K562 (cell line): ENCODE results near the gene CD6. TPM values are rescaled to one million over a fixed set of nuclear protein-coding genes. Genes with fewer than 3 reads are reported as not detected.

ENCODE experiments used
- ATAC-seq: fragments of 200-7000 bp; cut with Tn5 transposase; 3 replicates; pipeline ENCODE4 v1.9.1; 2020; ENCODE audit warnings: moderate library complexity
- BruUV-seq: library from RNA; stranded (reverse); fragments of 400-500 nt; replicated peaks from 2 replicates; lab custom pipeline; 2021; lab: Mats Ljungman, UMichigan
- CTCF ChIA-PET: fragments of 300-600 bp; formaldehyde crosslinking; extraction: SDS; loops from one replicate; lab custom pipeline; 2021; ENCODE audit warnings: low intra/inter-chr PET ratio; lab: Yijun Ruan, JAX
- POLR2A ChIA-PET: fragments of 300-600, 350-650 bp; sonication (Branson Sonifier 250); formaldehyde crosslinking; extraction: SDS; loops from one replicate; lab custom pipeline; 2021; ENCODE audit warnings: antibody characterized with exemption, inconsistent platforms; lab: Yijun Ruan, JAX
- DNase-seq, 4 experiments: peaks; one replicate each; pipeline versions ENCODE4 v3.0.0 to v3.0.0-alpha.2; 2011 to 2018; ENCODE audit warnings: low spot score in 3 of 4, mixed read lengths in 3 of 4; ENCODE audit errors: extremely low read depth in 1 of 4
- FAIRE-seq: peaks from 2 replicates; lab custom pipeline; 2011; peaks lifted over from hg19 to GRCh38; lab: Jason Lieb, UNC
- H2AFZ ChIP-seq: 2 replicates; pipeline ENCODE4 v1.6.0; 2011; ENCODE audit warnings: low read depth, low read length, control low read depth, inconsistent platforms
- H3K27ac ChIP-seq: fragments of 200-600 bp; 3 replicates; pipeline ENCODE4 v1.8.0; 2011; ENCODE audit warnings: low read depth, mild to moderate bottlenecking, control low read depth, inconsistent platforms, low read length, moderate library complexity, mixed read lengths; ENCODE audit errors: extremely low read depth
- H3K27me3 ChIP-seq, 2 experiments: fragments of 300-600 bp in 1 of 2; 2 replicates in 1 of 2; 3 replicates in 1 of 2; pipeline versions ENCODE4 v1.6.0 to v1.8.0; 2011; ENCODE audit warnings: inconsistent platforms in 2 of 2, low read length in 2 of 2, mild to moderate bottlenecking in 1 of 2, mixed read lengths in 1 of 2, moderate library complexity in 1 of 2; ENCODE audit not compliant: control insufficient read depth in 2 of 2, insufficient read depth in 2 of 2
- H3K36me3 ChIP-seq: fragments of 300-600 bp; 3 replicates; pipeline ENCODE4 v1.8.0; 2011; ENCODE audit warnings: mild to moderate bottlenecking, low read length, inconsistent platforms; ENCODE audit not compliant: control insufficient read depth, insufficient read depth
- H3K4me1 ChIP-seq, 2 experiments: fragments of 200-600 bp in 1 of 2; replicated peaks in 1 of 2; 2 replicates in 1 of 2; 3 replicates in 1 of 2; pipeline versions ENCODE4 v1.5.1 to v1.8.0; 2011; ENCODE audit warnings: inconsistent platforms in 2 of 2, low read length in 2 of 2, mild to moderate bottlenecking in 1 of 2, mixed read lengths in 1 of 2, moderate library complexity in 1 of 2; ENCODE audit not compliant: control insufficient read depth in 2 of 2, insufficient read depth in 2 of 2
- H3K4me2 ChIP-seq: 2 replicates; pipeline ENCODE4 v1.6.1; 2011; ENCODE audit warnings: low read length, control low read depth, inconsistent platforms, mixed read lengths; ENCODE audit not compliant: insufficient read depth
- H3K4me3 ChIP-seq: fragments of 200-600 bp; sonication (generic), shearing (Covaris generic); 2 replicates; pipeline ENCODE4 v1.5.1; 2016; ENCODE audit warnings: control low read depth, inconsistent platforms
- H3K79me2 ChIP-seq: fragments of 200-600 bp; 3 replicates; pipeline ENCODE4 v1.8.0; 2011; ENCODE audit warnings: low read length, inconsistent platforms; ENCODE audit not compliant: control insufficient read depth, insufficient read depth
- H3K9ac ChIP-seq, 2 experiments: 2 replicates each; pipeline versions ENCODE4 v1.6.0 to v1.6.1; 2011; ENCODE audit warnings: low read depth in 2 of 2, low read length in 2 of 2, control low read depth in 1 of 2, inconsistent platforms in 1 of 2, mild to moderate bottlenecking in 1 of 2, mixed read lengths in 1 of 2; ENCODE audit not compliant: insufficient read depth in 1 of 2
- H3K9me1 ChIP-seq: one replicate; pipeline ENCODE4 v1.6.0; 2011; ENCODE audit warnings: inconsistent platforms, mild to moderate bottlenecking, low read length, moderate library complexity; ENCODE audit not compliant: control insufficient read depth, insufficient read depth
- H3K9me3 ChIP-seq: replicated peaks from 2 replicates; pipeline ENCODE4 v1.5.1; 2011; ENCODE audit warnings: low read depth, low read length, inconsistent platforms; ENCODE audit not compliant: control insufficient read depth, insufficient read depth
- H4K20me1 ChIP-seq: replicated peaks from 2 replicates; pipeline ENCODE4 v1.6.1; 2011; ENCODE audit warnings: low read length, inconsistent platforms, mixed read lengths; ENCODE audit not compliant: control insufficient read depth, insufficient read depth
- NCOA1 ChIP-seq: fragments of 450-650 bp; IDR thresholded peaks from 2 replicates; pipeline ENCODE4 v1.6.1; 2016; ENCODE audit warnings: low read depth
- NFE2L1 ChIP-seq: fragments of 450-650 bp; IDR thresholded peaks from 2 replicates; pipeline ENCODE4 v1.6.1; 2016; ENCODE audit warnings: missing genetic modification characterization, low read depth, mild to moderate bottlenecking, missing compliant biosample characterization, moderate library complexity, borderline replicate concordance
- RBM22 ChIP-seq: fragments of 200-400 bp; formaldehyde crosslinking; IDR thresholded peaks from 2 replicates; pipeline ENCODE4 v1.6.1; 2018; ENCODE audit warnings: low read length, low read depth; ENCODE audit not compliant: poor library complexity, severe bottlenecking
- SOX6 ChIP-seq: fragments of 450-650 bp; IDR thresholded peaks from 2 replicates; pipeline ENCODE4 v1.6.1; 2014; ENCODE audit warnings: mild to moderate bottlenecking
- TARDBP ChIP-seq: fragments of 450-650 bp; IDR thresholded peaks from 2 replicates; pipeline ENCODE4 v1.6.1; 2016
- WGBS: fragments of 100-300 bp; shearing (Covaris generic); methylation state at CpG from one replicate; pipeline ENCODE4 v1.1.6; 2016; ENCODE audit warnings: low coverage, mixed read lengths; ENCODE audit not compliant: insufficient coverage; ENCODE audit errors: missing lambda C conversion rate; 5-methylcytosine and 5-hydroxymethylcytosine counted together
- in situ Hi-C: fragments of 300-500 bp; cut with MboI; formaldehyde crosslinking; loops from 4 replicates; pipeline ENCODE4 v1.15.0; 2018; ENCODE audit warnings: inconsistent platforms, mixed read lengths
- intact Hi-C: fragments of 100-400 bp; cut with micrococcal nuclease; formaldehyde crosslinking; loops from 2 replicates; pipeline ENCODE4 v1.14.2; 2022
- polyA plus RNA-seq, 8 experiments: library from polyadenylated mRNA; depleted of rRNA in 4 of 8; stranded (reverse) in 5 of 8; unstranded in 3 of 8; fragments of >200 nt; fragmentation: Nextera tagmentation in 2 of 8; fragmentation: Illumina TruSeq in 1 of 8; extraction: Ambion mirVana in 2 of 8; extraction: Trizol in 1 of 8; gene quantifications; 2 replicates each; pipeline versions ENCODE4 v1.2.1 to v1.2.3, GENCODE V29; 2011 to 2014; ENCODE audit warnings: inconsistent platforms in 1 of 8, missing spikeins in 1 of 8
- total RNA-seq, 7 experiments: library from RNA; depleted of rRNA in 6 of 7; stranded (reverse); fragments of >200 nt in 6 of 7; fragmentation: Illumina TruSeq in 2 of 7; extraction: Trizol in 2 of 7; gene quantifications; 2 replicates each; pipeline versions ENCODE4 v1.2.1 to v1.2.3, GENCODE V29; 2011 to 2021; ENCODE audit warnings: low replicate concordance in 1 of 7
- TF ChIP-seq, protein P1 (sequence below): sonication (generic); formaldehyde crosslinking; IDR thresholded peaks from 2 replicates; pipeline ENCODE4 v1.8.1; 2023; ENCODE audit warnings: mild to moderate bottlenecking, missing genetic modification reagents
- TF ChIP-seq, protein P2 (sequence below): fragments of 250-450 bp; sonication (Bioruptor Pico); IDR thresholded peaks from 2 replicates; pipeline ENCODE4 v1.4.0; 2020; ENCODE audit warnings: mild to moderate bottlenecking, moderate library complexity, borderline replicate concordance
- TF ChIP-seq, protein P3 (sequence below): fragments of 250-450 bp; sonication (Bioruptor Pico); IDR thresholded peaks from 2 replicates; pipeline ENCODE4 v1.5.0; 2020; ENCODE audit warnings: mild to moderate bottlenecking, borderline replicate concordance
- TF ChIP-seq, protein P4 (sequence below): fragments of 450-650 bp; IDR thresholded peaks from one replicate; pipeline ENCODE4 v1.6.1; 2018; ENCODE audit warnings: mild to moderate bottlenecking, moderate library complexity; ENCODE audit not compliant: partially characterized antibody

Gene CD6
- total and polyA plus RNA-seq, 9 of the 15 experiments (the other 6 are each of a cell fraction or from before 2014, with no cell fraction given), result 0.84 TPM; not detected in 8

DNA sequence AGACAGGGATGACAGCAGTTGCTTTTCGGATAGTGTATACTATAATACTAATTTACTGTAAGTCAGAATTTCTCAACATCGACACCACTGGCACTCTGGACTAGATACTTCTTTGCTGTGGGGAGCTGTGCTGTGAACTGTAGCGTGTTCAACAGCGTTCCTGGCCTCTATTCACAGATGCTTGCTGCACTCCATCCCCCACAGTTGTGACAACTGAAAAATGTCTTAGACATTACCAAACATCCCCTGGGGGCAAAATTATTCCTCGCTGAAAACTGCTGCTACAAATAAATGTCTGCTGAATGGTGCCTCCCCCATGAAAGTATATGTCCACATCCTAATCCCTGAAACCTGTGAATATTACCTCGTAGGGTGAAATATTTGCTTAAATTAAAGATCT lies 12.0 kb upstream of the CD6 start:
- no peak overlapping the region for H3K4me2 ChIP-seq
- no peaks in the 10 kb centered on the region for H3K9me3 ChIP-seq
- H3K9me1 ChIP-seq, result no peaks in the 10 kb centered on the region
- BruUV-seq, result no TSS peak
- H3K79me2 ChIP-seq, result no peaks in the 10 kb centered on the region
- 5% methylated on average over 6 of the region's 6 CpGs for WGBS
- no peak overlapping the region for H3K27ac ChIP-seq
- no peaks in the 10 kb centered on the region; a peak in 1 of 5 replicates for H3K4me1 ChIP-seq
- no peaks in the 10 kb centered on the region for H3K36me3 ChIP-seq
- DNase-seq, result no peak
- H4K20me1 ChIP-seq, result 0 out of 2 replicates have a peak, but pooled peaks cover 3% of the 10 kb centered on the region
- no peak for FAIRE-seq
- peaks cover 24 to 46% of the 10 kb centered on the region in 2 experiments for H3K27me3 ChIP-seq
- no peak for ATAC-seq
- intact Hi-C loops (no loop called here), in situ Hi-C loops (no loop called here)
- CTCF ChIA-PET, result no interaction called here
- H3K9ac ChIP-seq, result no peak overlapping the region
- H2AFZ ChIP-seq, result no peak overlapping the region
- POLR2A ChIA-PET, result interaction anchor here (0.6 kb wide), 1 partner anchor 292 kb away, joined by 3 read pairs; no protein-coding TSS in a partner anchor
- H3K4me3 ChIP-seq, result no peak overlapping the region
- TF ChIP-seq, protein P1, sequence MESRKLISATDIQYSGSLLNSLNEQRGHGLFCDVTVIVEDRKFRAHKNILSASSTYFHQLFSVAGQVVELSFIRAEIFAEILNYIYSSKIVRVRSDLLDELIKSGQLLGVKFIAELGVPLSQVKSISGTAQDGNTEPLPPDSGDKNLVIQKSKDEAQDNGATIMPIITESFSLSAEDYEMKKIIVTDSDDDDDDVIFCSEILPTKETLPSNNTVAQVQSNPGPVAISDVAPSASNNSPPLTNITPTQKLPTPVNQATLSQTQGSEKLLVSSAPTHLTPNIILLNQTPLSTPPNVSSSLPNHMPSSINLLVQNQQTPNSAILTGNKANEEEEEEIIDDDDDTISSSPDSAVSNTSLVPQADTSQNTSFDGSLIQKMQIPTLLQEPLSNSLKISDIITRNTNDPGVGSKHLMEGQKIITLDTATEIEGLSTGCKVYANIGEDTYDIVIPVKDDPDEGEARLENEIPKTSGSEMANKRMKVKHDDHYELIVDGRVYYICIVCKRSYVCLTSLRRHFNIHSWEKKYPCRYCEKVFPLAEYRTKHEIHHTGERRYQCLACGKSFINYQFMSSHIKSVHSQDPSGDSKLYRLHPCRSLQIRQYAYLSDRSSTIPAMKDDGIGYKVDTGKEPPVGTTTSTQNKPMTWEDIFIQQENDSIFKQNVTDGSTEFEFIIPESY (CRISPR knock-in tag), result no peak
- TF ChIP-seq, protein P2, sequence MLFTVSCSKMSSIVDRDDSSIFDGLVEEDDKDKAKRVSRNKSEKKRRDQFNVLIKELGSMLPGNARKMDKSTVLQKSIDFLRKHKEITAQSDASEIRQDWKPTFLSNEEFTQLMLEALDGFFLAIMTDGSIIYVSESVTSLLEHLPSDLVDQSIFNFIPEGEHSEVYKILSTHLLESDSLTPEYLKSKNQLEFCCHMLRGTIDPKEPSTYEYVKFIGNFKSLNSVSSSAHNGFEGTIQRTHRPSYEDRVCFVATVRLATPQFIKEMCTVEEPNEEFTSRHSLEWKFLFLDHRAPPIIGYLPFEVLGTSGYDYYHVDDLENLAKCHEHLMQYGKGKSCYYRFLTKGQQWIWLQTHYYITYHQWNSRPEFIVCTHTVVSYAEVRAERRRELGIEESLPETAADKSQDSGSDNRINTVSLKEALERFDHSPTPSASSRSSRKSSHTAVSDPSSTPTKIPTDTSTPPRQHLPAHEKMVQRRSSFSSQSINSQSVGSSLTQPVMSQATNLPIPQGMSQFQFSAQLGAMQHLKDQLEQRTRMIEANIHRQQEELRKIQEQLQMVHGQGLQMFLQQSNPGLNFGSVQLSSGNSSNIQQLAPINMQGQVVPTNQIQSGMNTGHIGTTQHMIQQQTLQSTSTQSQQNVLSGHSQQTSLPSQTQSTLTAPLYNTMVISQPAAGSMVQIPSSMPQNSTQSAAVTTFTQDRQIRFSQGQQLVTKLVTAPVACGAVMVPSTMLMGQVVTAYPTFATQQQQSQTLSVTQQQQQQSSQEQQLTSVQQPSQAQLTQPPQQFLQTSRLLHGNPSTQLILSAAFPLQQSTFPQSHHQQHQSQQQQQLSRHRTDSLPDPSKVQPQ, result no peak
- TF ChIP-seq NFE2L1 (no peak), RBM22 (no peak), NCOA1 (no peak), TARDBP (no peak), SOX6 (no peak)
- TF ChIP-seq, protein P3, sequence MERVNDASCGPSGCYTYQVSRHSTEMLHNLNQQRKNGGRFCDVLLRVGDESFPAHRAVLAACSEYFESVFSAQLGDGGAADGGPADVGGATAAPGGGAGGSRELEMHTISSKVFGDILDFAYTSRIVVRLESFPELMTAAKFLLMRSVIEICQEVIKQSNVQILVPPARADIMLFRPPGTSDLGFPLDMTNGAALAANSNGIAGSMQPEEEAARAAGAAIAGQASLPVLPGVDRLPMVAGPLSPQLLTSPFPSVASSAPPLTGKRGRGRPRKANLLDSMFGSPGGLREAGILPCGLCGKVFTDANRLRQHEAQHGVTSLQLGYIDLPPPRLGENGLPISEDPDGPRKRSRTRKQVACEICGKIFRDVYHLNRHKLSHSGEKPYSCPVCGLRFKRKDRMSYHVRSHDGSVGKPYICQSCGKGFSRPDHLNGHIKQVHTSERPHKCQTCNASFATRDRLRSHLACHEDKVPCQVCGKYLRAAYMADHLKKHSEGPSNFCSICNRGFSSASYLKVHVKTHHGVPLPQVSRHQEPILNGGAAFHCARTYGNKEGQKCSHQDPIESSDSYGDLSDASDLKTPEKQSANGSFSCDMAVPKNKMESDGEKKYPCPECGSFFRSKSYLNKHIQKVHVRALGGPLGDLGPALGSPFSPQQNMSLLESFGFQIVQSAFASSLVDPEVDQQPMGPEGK (CRISPR knock-in tag), result no peak
- TF ChIP-seq, protein P4, sequence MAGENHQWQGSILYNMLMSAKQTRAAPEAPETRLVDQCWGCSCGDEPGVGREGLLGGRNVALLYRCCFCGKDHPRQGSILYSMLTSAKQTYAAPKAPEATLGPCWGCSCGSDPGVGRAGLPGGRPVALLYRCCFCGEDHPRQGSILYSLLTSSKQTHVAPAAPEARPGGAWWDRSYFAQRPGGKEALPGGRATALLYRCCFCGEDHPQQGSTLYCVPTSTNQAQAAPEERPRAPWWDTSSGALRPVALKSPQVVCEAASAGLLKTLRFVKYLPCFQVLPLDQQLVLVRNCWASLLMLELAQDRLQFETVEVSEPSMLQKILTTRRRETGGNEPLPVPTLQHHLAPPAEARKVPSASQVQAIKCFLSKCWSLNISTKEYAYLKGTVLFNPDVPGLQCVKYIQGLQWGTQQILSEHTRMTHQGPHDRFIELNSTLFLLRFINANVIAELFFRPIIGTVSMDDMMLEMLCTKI, result no peak
